PC-3 (cell line): Measurements from ENCODE around the gene ZNF724. TPM values are rescaled to one million over a fixed set of nuclear protein-coding genes. Genes with fewer than 3 reads are reported as not detected.
A peak's percentile ranks its signal among the peaks of the same experiment; 100 is the strongest.
"Not testable (repeated sequence)": the region's sequence is repeated elsewhere in the genome, so short reads cannot be mapped to it uniquely, and the experiment has no call there.

Experiments used
- ATAC-seq: fragments of 200-7000 bp; cut with Tn5 transposase; 2 replicates; pipeline ENCODE4 v1.9.1; 2020; ENCODE audit warnings: mild to moderate bottlenecking, moderate library complexity
- Bru-seq: library from RNA; stranded (reverse); fragments of 400-500 nt; gene quantifications from one replicate; lab custom pipeline; 2021; lab: Mats Ljungman, UMichigan
- BruChase-seq, 2 experiments: library from RNA; stranded (reverse); fragments of 400-500 nt; gene quantifications; one replicate each; lab custom pipeline; 2021; lab: Mats Ljungman, UMichigan
- BruUV-seq: library from RNA; stranded (reverse); fragments of 400-500 nt; replicated peaks from 2 replicates; lab custom pipeline; 2021; lab: Mats Ljungman, UMichigan
- CTCF ChIA-PET: fragments of 300-600 bp; sonication (Branson Sonifier 250); formaldehyde crosslinking; loops from one replicate; lab custom pipeline; 2022; ENCODE audit warnings: antibody characterized with exemption; lab: Charles Lee
- POLR2A ChIA-PET: fragments of 300-600 bp; sonication (Branson Sonifier 250); formaldehyde crosslinking; loops from one replicate; lab custom pipeline; 2022; ENCODE audit warnings: antibody characterized with exemption; ENCODE audit not compliant: unreplicated experiment; lab: Charles Lee
- DNase-seq: peaks from one replicate; pipeline ENCODE4 v3.0.0-alpha.2; 2015
- H2AFZ ChIP-seq: fragments of 300-600 bp; sonication (generic); 2 replicates; pipeline ENCODE4 v1.6.0; 2016; ENCODE audit warnings: antibody characterized with exemption, low read length
- H3F3A ChIP-seq: fragments of 300-600 bp; sonication (generic); one replicate; pipeline ENCODE4 v1.6.0; 2017; ENCODE audit warnings: antibody characterized with exemption, low read length, control low read depth, mild to moderate bottlenecking; ENCODE audit not compliant: unreplicated experiment
- H3K27ac ChIP-seq: fragments of 300-600 bp; sonication (generic); 2 replicates; pipeline ENCODE4 v1.5.1; 2016; ENCODE audit warnings: mild to moderate bottlenecking, low read length
- H3K27me3 ChIP-seq: fragments of 300-600 bp; sonication (generic); 2 replicates; pipeline ENCODE4 v1.6.1; 2016; ENCODE audit warnings: low read length, mixed read lengths
- H3K36me3 ChIP-seq: fragments of 300-600 bp; sonication (generic); 2 replicates; pipeline ENCODE4 v1.6.1; 2016; ENCODE audit warnings: low read depth, mixed run types, low read length, mixed read lengths
- H3K4me1 ChIP-seq: fragments of 300-600 bp; sonication (generic); 2 replicates; pipeline ENCODE4 v1.5.1; 2016; ENCODE audit warnings: low read length; ENCODE audit not compliant: insufficient read depth
- H3K4me2 ChIP-seq: fragments of 300-600 bp; sonication (generic); 2 replicates; pipeline ENCODE4 v1.6.0; 2016; ENCODE audit warnings: low read length
- H3K4me3 ChIP-seq: fragments of 300-600 bp; sonication (generic); 2 replicates; pipeline ENCODE4 v1.5.1; 2016; ENCODE audit warnings: mild to moderate bottlenecking, low read length, mixed read lengths
- H3K79me2 ChIP-seq: fragments of 300-600 bp; sonication (generic); 2 replicates; pipeline ENCODE4 v1.6.1; 2017; ENCODE audit warnings: low read length, mixed read lengths
- H3K9ac ChIP-seq: fragments of 300-600 bp; sonication (generic); 2 replicates; pipeline ENCODE4 v1.6.0; 2016; ENCODE audit warnings: mild to moderate bottlenecking, low read length
- H3K9me2 ChIP-seq: fragments of 300-600 bp; sonication (generic); replicated peaks from 2 replicates; pipeline ENCODE4 v1.6.1; 2016; ENCODE audit warnings: mixed run types, low read length, mixed read lengths
- H3K9me3 ChIP-seq: fragments of 300-600 bp; sonication (generic); 2 replicates; pipeline ENCODE4 v1.6.1; 2016; ENCODE audit warnings: low read length, mixed read lengths
- H4K20me1 ChIP-seq: fragments of 300-600 bp; sonication (generic); 2 replicates; pipeline ENCODE4 v1.6.1; 2016; ENCODE audit warnings: low read length, mixed read lengths
- EZH2 ChIP-seq: fragments of 300-600 bp; sonication (generic); IDR thresholded peaks from one replicate; pipeline ENCODE4 v1.6.1; 2017; ENCODE audit warnings: antibody characterized with exemption, mild to moderate bottlenecking, low read length; ENCODE audit not compliant: unreplicated experiment
- EZH2phosphoT487 ChIP-seq: fragments of 300-600 bp; sonication (generic); IDR thresholded peaks from 2 replicates; pipeline ENCODE4 v1.6.1; 2018; ENCODE audit warnings: mild to moderate bottlenecking, antibody characterized with exemption, low read length, borderline replicate concordance
- intact Hi-C: fragments of 100-400 bp; cut with micrococcal nuclease; formaldehyde crosslinking; loops from 2 replicates; pipeline ENCODE4 v1.9.0; 2023
- long read RNA-seq: library from polyadenylated mRNA; unstranded; transcript quantifications from one replicate; pipeline ENCODE4 v2.0.0, GENCODE V29; 2021; ENCODE audit not compliant: unreplicated experiment
- total RNA-seq: library from RNA; depleted of rRNA; stranded (reverse); fragments of >200 nt; gene quantifications from 2 replicates; pipeline ENCODE4 v1.2.3, GENCODE V29; 2014; rRNA removed
- TF ChIP-seq, protein P1 (sequence below): fragments of 300-600 bp; sonication (generic); conservative IDR thresholded peaks from 2 replicates; pipeline ENCODE4 v1.5.1; 2017; ENCODE audit warnings: antibody characterized with exemption, low read depth, mild to moderate bottlenecking, low read length

Gene ZNF724
- total RNA-seq (14.9 and 23.1 TPM in 2 replicates), Bru-seq, nascent RNA (percentile 85 among the genes with signal in this experiment), BruChase-seq, experiment 1, labeled RNA remaining after a 6-hour chase (percentile 95 among the genes with signal in this experiment), BruChase-seq, experiment 2, labeled RNA remaining after a 2-hour chase (percentile 87 among the genes with signal in this experiment)
- long read RNA-seq, partial matches to known transcripts = 0 of 1 reads
- long read RNA-seq, other reads (novel, unspliced or antisense) = 1 of 1 reads

DNA sequence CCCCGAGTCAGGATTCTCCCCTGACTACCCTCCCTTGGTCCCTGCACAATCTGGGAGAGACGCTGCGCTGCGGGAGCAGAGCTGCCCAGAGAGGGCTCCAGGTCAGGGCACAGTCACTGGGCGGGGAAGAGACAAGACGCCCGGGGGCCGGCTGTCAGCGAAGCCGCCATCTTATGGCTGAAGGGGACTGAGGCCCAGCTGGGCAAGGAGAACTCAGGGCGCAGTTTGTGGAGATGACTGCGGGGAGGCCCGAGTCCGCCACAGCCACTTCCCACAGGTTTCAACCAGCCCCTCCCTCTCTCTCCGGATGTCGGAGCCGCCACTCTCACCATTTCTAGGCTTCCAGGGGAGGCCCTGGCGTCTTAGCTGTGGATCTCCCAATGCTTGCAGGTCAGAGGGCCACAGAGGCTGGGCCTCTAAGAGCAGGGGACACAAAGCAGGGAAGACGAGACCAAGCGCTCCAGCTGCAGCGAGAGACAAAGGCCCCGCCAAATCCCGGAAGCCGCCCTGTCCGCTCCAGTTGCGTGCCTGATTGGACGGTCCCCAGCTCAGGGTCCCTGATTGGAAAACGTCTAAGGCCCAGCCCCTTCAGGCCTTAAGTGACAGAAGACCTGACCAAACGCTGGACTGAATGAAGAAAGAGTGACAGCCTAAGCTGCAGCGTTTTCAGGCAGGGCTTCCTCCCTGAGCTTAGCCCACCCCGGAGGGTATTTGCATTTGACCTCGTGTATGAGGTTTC, at the start of gene ZNF724:
Gene ZNF724, minus strand, starts transcription at position 484 of the 739 bp plus-strand sequence. Its CDS starts 152 bp downstream, at position 332.
- intact Hi-C loops = loop anchor here (1.0 kb wide), 1 partner anchor 23 kb away; no protein-coding TSS in a partner anchor
- TSS peak; percentile 66 for BruUV-seq
- H4K20me1 ChIP-seq = no peaks in the 10 kb centered on the region
- H2AFZ ChIP-seq = peak within 1 kb of the TSS; percentile 91
- H3K27me3 ChIP-seq = no peaks in the 10 kb centered on the region
- H3K4me2 ChIP-seq = peak within 1 kb of the TSS; percentile 86
- DNase-seq = peak; percentile 98
- ATAC-seq = peak; percentile 99
- no peaks in the 10 kb centered on the region for H3K4me1 ChIP-seq
- TF ChIP-seq EZH2phosphoT487 (no peak), EZH2 (no peak)
- TF ChIP-seq, protein P1, sequence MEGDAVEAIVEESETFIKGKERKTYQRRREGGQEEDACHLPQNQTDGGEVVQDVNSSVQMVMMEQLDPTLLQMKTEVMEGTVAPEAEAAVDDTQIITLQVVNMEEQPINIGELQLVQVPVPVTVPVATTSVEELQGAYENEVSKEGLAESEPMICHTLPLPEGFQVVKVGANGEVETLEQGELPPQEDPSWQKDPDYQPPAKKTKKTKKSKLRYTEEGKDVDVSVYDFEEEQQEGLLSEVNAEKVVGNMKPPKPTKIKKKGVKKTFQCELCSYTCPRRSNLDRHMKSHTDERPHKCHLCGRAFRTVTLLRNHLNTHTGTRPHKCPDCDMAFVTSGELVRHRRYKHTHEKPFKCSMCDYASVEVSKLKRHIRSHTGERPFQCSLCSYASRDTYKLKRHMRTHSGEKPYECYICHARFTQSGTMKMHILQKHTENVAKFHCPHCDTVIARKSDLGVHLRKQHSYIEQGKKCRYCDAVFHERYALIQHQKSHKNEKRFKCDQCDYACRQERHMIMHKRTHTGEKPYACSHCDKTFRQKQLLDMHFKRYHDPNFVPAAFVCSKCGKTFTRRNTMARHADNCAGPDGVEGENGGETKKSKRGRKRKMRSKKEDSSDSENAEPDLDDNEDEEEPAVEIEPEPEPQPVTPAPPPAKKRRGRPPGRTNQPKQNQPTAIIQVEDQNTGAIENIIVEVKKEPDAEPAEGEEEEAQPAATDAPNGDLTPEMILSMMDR = no peak
- H3K9me2 ChIP-seq = no peaks in the 10 kb centered on the region
- H3K36me3 ChIP-seq = peaks cover 38% of the 10 kb centered on the region
- CTCF ChIA-PET = no interaction called here
- H3K4me3 ChIP-seq = peak within 1 kb of the TSS; percentile 92
- POLR2A ChIA-PET = interaction anchor here (0.5 to 0.6 kb wide), 2 partner anchors 23 to 145 kb away, joined by 4 read pairs; partner anchors contain the start of gene ZNF91
- peaks cover 44% of the 10 kb centered on the region for H3K79me2 ChIP-seq
- H3K9me3 ChIP-seq = peaks cover 10% of the 10 kb centered on the region; the same call in 1 of the 2 replicates
- H3K9ac ChIP-seq = peak within 1 kb of the TSS; percentile 93
- no peaks in the 10 kb centered on the region for H3F3A ChIP-seq
- peak within 1 kb of the TSS; percentile 82 for H3K27ac ChIP-seq

DNA sequence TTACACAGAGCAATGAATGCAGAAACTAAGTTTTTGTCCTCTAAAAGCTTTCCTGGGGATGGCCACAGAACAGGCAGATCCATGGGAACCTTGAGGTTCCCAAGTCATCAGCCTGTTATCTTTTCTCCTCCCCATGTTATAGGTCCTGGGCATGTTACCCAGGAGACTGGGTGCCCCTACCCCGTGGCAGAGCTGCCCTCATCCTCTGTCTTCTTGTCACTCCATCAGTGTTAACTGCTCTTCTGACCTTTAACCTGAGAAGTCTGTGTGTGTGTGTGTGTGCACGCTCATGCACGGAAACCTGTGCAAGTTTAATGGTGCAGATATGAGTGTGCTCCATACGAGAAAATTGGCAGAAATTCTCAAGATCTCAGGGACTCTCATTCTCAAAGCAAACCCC, 43.9 kb upstream of the ZNF724 start:
- Histone ChIP-seq H2AFZ (no peak overlapping the region), H3F3A (no peaks in the 10 kb centered on the region), H4K20me1 (no peaks in the 10 kb centered on the region), H3K36me3 (no peaks in the 10 kb centered on the region), H3K9me2 (no peaks in the 10 kb centered on the region), H3K9ac (no peak overlapping the region), H3K4me1 (no peaks in the 10 kb centered on the region), H3K4me3 (no peak overlapping the region), H3K4me2 (no peak overlapping the region), H3K79me2 (no peaks in the 10 kb centered on the region), H3K9me3 (no peaks in the 10 kb centered on the region; the same call in 1 of the 2 replicates), H3K27me3 (no peaks in the 10 kb centered on the region), H3K27ac (no peak overlapping the region)
- DNase-seq (no peak), ATAC-seq (no peak)
- intact Hi-C loops = no loop called here
- no TSS peak for BruUV-seq
- POLR2A ChIA-PET = no interaction called here
- TF ChIP-seq EZH2phosphoT487 (no peak), EZH2 (no peak)
- TF ChIP-seq, protein P1 = no peak
- CTCF ChIA-PET = no interaction called here

DNA sequence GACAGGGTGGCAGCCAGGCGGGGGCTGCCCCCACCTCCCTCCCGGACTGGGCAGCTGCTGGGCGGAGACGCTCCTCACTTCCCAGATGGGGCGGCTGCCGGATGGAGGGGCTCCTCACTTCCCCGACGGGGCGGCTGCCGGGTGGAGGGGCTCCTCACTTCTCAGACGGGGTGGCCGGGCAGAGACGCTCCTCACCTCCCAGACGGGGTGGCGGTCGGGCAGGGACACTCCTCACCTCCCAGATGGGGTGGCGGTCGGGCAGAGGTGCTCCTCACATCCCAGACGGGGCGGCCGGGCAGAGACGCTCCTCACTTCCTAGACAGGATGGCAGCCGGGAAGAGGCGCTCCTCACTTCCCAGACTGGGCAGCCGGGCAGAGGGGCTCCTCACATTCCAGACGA, 39.8 kb upstream of the ZNF724 start:
- ATAC-seq, POLR2A ChIA-PET, H3F3A ChIP-seq, DNase-seq, H3K27ac ChIP-seq, H3K9me3 ChIP-seq, H2AFZ ChIP-seq, intact Hi-C loops, H3K4me3 ChIP-seq, H3K27me3 ChIP-seq, BruUV-seq, H3K9me2 ChIP-seq, CTCF ChIA-PET, H3K79me2 ChIP-seq, H3K4me1 ChIP-seq, H3K4me2 ChIP-seq, H4K20me1 ChIP-seq, H3K36me3 ChIP-seq, H3K9ac ChIP-seq: not testable (repeated sequence)
